GM12878 (cell line): ENCODE measurements around the gene CCS.
"Not testable (repeated sequence)": the region's sequence is repeated elsewhere in the genome, so short reads cannot be mapped to it uniquely, and the experiment has no call there.

Experiments
- CTCF ChIP-seq, 3 experiments: IDR thresholded peaks in 2 of 3; conservative IDR thresholded peaks in 1 of 3; 2 replicates each; pipeline ENCODE4 v1.5.1; 2011; ENCODE audit warnings: low read depth in 3 of 3, low read length in 3 of 3, mild to moderate bottlenecking in 3 of 3, control low read depth in 2 of 3, moderate library complexity in 2 of 3, inconsistent platforms in 1 of 3, mixed read lengths in 1 of 3; ENCODE audit not compliant: control insufficient read depth in 2 of 3, insufficient read depth in 1 of 3; ENCODE audit errors: extremely low read depth in 1 of 3
- EP300 ChIP-seq, 2 experiments: fragments of 150-350 bp in 1 of 2; IDR thresholded peaks; 2 replicates each; pipeline ENCODE4 v1.6.1; 2011 to 2012; ENCODE audit warnings: low read depth in 2 of 2, low read length in 2 of 2, borderline replicate concordance in 1 of 2, improper control_type of control experiment in 1 of 2, inconsistent platforms in 1 of 2; ENCODE audit not compliant: control insufficient read depth in 1 of 2
- IRF3 ChIP-seq: fragments of 450-650 bp; IDR thresholded peaks from 2 replicates; pipeline ENCODE4 v1.6.1; 2014; ENCODE audit warnings: mild to moderate bottlenecking
- MAX ChIP-seq: IDR thresholded peaks from 2 replicates; pipeline ENCODE4 v1.6.1; 2012; ENCODE audit warnings: low read depth, low read length, improper control_type of control experiment
- NR2C2 ChIP-seq: IDR thresholded peaks from 2 replicates; pipeline ENCODE4 v1.6.1; 2011; ENCODE audit warnings: borderline replicate concordance, low read depth; ENCODE audit not compliant: control insufficient read depth, insufficient read length
- POLR2A ChIP-seq: IDR thresholded peaks from 2 replicates; pipeline ENCODE4 v1.6.1; 2011; ENCODE audit warnings: low read depth, mild to moderate bottlenecking, low read length
- POLR2AphosphoS5 ChIP-seq: IDR thresholded peaks from 2 replicates; pipeline ENCODE4 v1.6.1; 2011; ENCODE audit warnings: mild to moderate bottlenecking, low read length, inconsistent platforms
- SPI1 ChIP-seq: IDR thresholded peaks from 2 replicates; pipeline ENCODE4 v1.6.1; 2011; ENCODE audit warnings: low read depth, mild to moderate bottlenecking, low read length, moderate library complexity, borderline replicate concordance; ENCODE audit not compliant: insufficient read depth
- USF2 ChIP-seq: IDR thresholded peaks from 2 replicates; pipeline ENCODE4 v1.6.1; 2011; ENCODE audit warnings: low read depth, low read length, improper control_type of control experiment, borderline replicate concordance
- ZNF207 ChIP-seq: fragments of 450-650 bp; IDR thresholded peaks from 2 replicates; pipeline ENCODE4 v1.6.1; 2014; ENCODE audit warnings: antibody characterized with exemption, mild to moderate bottlenecking, borderline replicate concordance

GRCh38 chr11:66544952-66545351 lies 48.0 kb upstream of the CCS start:
- not testable (repeated sequence) for TF ChIP-seq SPI1; CTCF (IDR thresholded peaks at IDR 0.05 in 2 of 3, conservative IDR thresholded peaks at IDR 0.05 in 1 of 3; ENCODE audit: control insufficient read depth in 2 of 3, extremely low read depth in 1 of 3, insufficient read depth in 1 of 3, low read depth in 3 of 3, low read length in 3 of 3); IRF3; MAX; POLR2A; EP300 (IDR thresholded peaks at IDR 0.05; ENCODE audit: borderline replicate concordance in 1 of 2, control insufficient read depth in 1 of 2, low read depth in 2 of 2, low read length in 2 of 2); NR2C2; ZNF207; POLR2AphosphoS5; USF2
